Breast epithelium (tissue), 3 donors: ENCODE data around the gene RFWD3.

Experiments used
- POLR2A ChIP-seq: fragments of 450-650 bp; IDR thresholded peaks from one replicate; pipeline ENCODE4 v1.6.1; 2016; ENCODE audit warnings: antibody characterized with exemption, mild to moderate bottlenecking, moderate library complexity
- POLR2AphosphoS5 ChIP-seq, 3 donors: sonication (generic); formaldehyde crosslinking; IDR thresholded peaks; one replicate each; pipeline ENCODE4 v1.6.1; 2017; ENCODE audit warnings: antibody characterized with exemption in 3 of 3
- TF ChIP-seq, protein P1 (sequence below), 3 donors: fragments of 450-650 bp; IDR thresholded peaks; one replicate each; pipeline ENCODE4 v1.5.1; 2016 to 2017; ENCODE audit warnings: antibody characterized with exemption in 3 of 3, mild to moderate bottlenecking in 3 of 3, moderate library complexity in 3 of 3

DNA sequence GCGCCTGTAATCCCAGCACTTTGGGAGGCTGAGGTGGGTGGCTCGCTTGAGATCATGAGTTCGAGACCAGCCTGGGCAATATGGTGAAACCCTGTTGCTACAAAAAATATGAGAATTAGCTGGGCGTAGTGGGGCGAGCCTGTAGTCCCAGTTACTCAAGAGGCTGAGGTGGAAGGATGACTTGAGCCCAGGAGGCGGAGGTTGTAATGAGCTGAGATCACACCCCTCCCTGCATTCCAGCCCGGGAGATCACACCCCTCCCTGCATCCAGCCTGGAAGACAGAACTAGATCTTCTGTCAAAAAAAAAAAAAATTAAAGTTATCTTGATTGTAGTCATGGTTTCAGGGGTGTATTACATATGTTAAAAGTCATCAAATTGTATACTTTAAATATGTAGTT is 33.0 kb downstream of the RFWD3 start:
- TF ChIP-seq POLR2AphosphoS5 (IDR thresholded peaks at IDR 0.05) (no peak), POLR2A (no peak)
- TF ChIP-seq, protein P1, sequence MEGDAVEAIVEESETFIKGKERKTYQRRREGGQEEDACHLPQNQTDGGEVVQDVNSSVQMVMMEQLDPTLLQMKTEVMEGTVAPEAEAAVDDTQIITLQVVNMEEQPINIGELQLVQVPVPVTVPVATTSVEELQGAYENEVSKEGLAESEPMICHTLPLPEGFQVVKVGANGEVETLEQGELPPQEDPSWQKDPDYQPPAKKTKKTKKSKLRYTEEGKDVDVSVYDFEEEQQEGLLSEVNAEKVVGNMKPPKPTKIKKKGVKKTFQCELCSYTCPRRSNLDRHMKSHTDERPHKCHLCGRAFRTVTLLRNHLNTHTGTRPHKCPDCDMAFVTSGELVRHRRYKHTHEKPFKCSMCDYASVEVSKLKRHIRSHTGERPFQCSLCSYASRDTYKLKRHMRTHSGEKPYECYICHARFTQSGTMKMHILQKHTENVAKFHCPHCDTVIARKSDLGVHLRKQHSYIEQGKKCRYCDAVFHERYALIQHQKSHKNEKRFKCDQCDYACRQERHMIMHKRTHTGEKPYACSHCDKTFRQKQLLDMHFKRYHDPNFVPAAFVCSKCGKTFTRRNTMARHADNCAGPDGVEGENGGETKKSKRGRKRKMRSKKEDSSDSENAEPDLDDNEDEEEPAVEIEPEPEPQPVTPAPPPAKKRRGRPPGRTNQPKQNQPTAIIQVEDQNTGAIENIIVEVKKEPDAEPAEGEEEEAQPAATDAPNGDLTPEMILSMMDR (IDR thresholded peaks at IDR 0.05) = no peak
